H1 (cell line): ENCODE data around the gene FMNL2. TPM values are rescaled to one million over a fixed set of nuclear protein-coding genes. Genes with fewer than 3 reads are reported as not detected.

ENCODE experiments used
- CTCF ChIA-PET: fragments of 300-600 bp; sonication (Branson Sonifier 250); formaldehyde crosslinking; loops from one replicate; lab custom pipeline; 2021; ENCODE audit not compliant: partially characterized antibody; lab: Charles Lee
- POLR2A ChIA-PET: fragments of 300-600 bp; sonication (Branson Sonifier 250); formaldehyde crosslinking; loops from one replicate; lab custom pipeline; 2021; ENCODE audit warnings: inconsistent platforms; ENCODE audit not compliant: partially characterized antibody; lab: Charles Lee
- DNase-seq, 2 experiments: peaks; one replicate each; pipeline versions ENCODE4 v3.0.0 to v3.0.0-alpha.2; 2010 to 2022; ENCODE audit warnings: low spot score in 2 of 2, low read depth in 1 of 2, mixed read lengths in 1 of 2
- FAIRE-seq: peaks from 2 replicates; lab custom pipeline; 2011; peaks lifted over from hg19 to GRCh38; lab: Jason Lieb, UNC
- H2AFZ ChIP-seq: 2 replicates; pipeline ENCODE4 v1.8.1; 2012; ENCODE audit warnings: low read length, inconsistent platforms
- H2AK5ac ChIP-seq: 2 replicates; pipeline ENCODE4 v1.6.1; 2013; ENCODE audit warnings: low read depth, low read length
- H2BK120ac ChIP-seq: replicated peaks from 2 replicates; pipeline ENCODE3; 2013; ENCODE audit warnings: low read depth, low read length, inconsistent platforms
- H2BK12ac ChIP-seq: 2 replicates; pipeline ENCODE4 v1.6.1; 2013; ENCODE audit warnings: low read depth, low read length
- H2BK15ac ChIP-seq: 2 replicates; pipeline ENCODE4 v1.6.1; 2013; ENCODE audit warnings: low read length
- H2BK20ac ChIP-seq: 2 replicates; pipeline ENCODE4 v1.6.1; 2013; ENCODE audit warnings: low read length
- H2BK5ac ChIP-seq: 2 replicates; pipeline ENCODE4 v1.6.1; 2013; ENCODE audit warnings: low read depth, low read length
- H3K14ac ChIP-seq: 2 replicates; pipeline ENCODE4 v1.6.1; 2013; ENCODE audit warnings: inconsistent platforms; ENCODE audit not compliant: insufficient read length
- H3K18ac ChIP-seq: 2 replicates; pipeline ENCODE4 v1.6.1; 2013; ENCODE audit warnings: low read length; ENCODE audit errors: extremely low read depth
- H3K23ac ChIP-seq: 2 replicates; pipeline ENCODE4 v1.6.1; 2013; ENCODE audit warnings: inconsistent platforms; ENCODE audit not compliant: insufficient read length
- H3K23me2 ChIP-seq: 2 replicates; pipeline ENCODE4 v1.6.1; 2013; ENCODE audit warnings: low read depth, low read length
- H3K27ac ChIP-seq: 2 replicates; pipeline ENCODE4 v1.6.1; 2011; ENCODE audit warnings: low read depth, low read length, inconsistent platforms
- H3K27me3 ChIP-seq, 4 experiments: replicated peaks in 1 of 4; 1 replicate in 1 of 4; 2 replicates in 3 of 4; pipeline versions ENCODE4 v1.6.1 to v1.8.1; 2011 to 2013; ENCODE audit warnings: low read length in 3 of 4, mild to moderate bottlenecking in 3 of 4, inconsistent platforms in 2 of 4, mixed read lengths in 2 of 4, moderate library complexity in 1 of 4; ENCODE audit not compliant: control insufficient read depth in 3 of 4, insufficient read depth in 3 of 4; ENCODE audit errors: extremely low read depth in 1 of 4
- H3K36me3 ChIP-seq, 4 experiments: 2 replicates each; pipeline versions ENCODE4 v1.6.1 to v1.8.1; 2011 to 2013; ENCODE audit warnings: mild to moderate bottlenecking in 4 of 4, low read length in 3 of 4, moderate library complexity in 2 of 4, control low read depth in 1 of 4, inconsistent platforms in 1 of 4; ENCODE audit not compliant: insufficient read depth in 4 of 4, control insufficient read depth in 2 of 4
- H3K4ac ChIP-seq: replicated peaks from 2 replicates; pipeline ENCODE3; 2013; ENCODE audit warnings: low read length, low read depth, mixed read lengths, inconsistent platforms; ENCODE audit not compliant: insufficient read length
- H3K4me1 ChIP-seq, 4 experiments: replicated peaks in 1 of 4; 1 replicate in 1 of 4; 2 replicates in 3 of 4; pipeline versions ENCODE4 v1.6.1 to v1.8.1; 2011 to 2013; ENCODE audit warnings: low read length in 3 of 4, inconsistent platforms in 2 of 4, mixed read lengths in 1 of 4; ENCODE audit not compliant: insufficient read depth in 4 of 4, control insufficient read depth in 3 of 4
- H3K4me2 ChIP-seq, 2 experiments: 2 replicates each; pipeline versions ENCODE4 v1.6.1 to v1.8.1; 2011 to 2013; ENCODE audit warnings: low read depth in 2 of 2, low read length in 2 of 2, control low read depth in 1 of 2, inconsistent platforms in 1 of 2, mild to moderate bottlenecking in 1 of 2; ENCODE audit not compliant: insufficient read depth in 1 of 2
- H3K4me3 ChIP-seq, 4 experiments: fragments of 200-600, 300-600 bp in 1 of 4; sonication (generic), shearing (Covaris generic), sonication (Bioruptor Twin) in 1 of 4; 2 replicates each; pipeline versions ENCODE4 v1.5.1 to v1.8.1; 2011 to 2016; ENCODE audit warnings: low read length in 4 of 4, low read depth in 3 of 4, control low read depth in 2 of 4, inconsistent platforms in 2 of 4, mild to moderate bottlenecking in 2 of 4, mixed read lengths in 1 of 4, moderate library complexity in 1 of 4; ENCODE audit not compliant: insufficient read depth in 2 of 4; ENCODE audit errors: extremely low read depth in 1 of 4
- H3K56ac ChIP-seq: replicated peaks from 2 replicates; pipeline ENCODE3; 2013; ENCODE audit warnings: low read depth, mild to moderate bottlenecking, mixed read lengths, low read length, inconsistent platforms; ENCODE audit not compliant: insufficient read length
- H3K79me1 ChIP-seq: 2 replicates; pipeline ENCODE4 v1.6.1; 2013; ENCODE audit warnings: low read depth, low read length, control low read depth
- H3K79me2 ChIP-seq, 2 experiments: 2 replicates each; pipeline versions ENCODE4 v1.6.1 to v1.8.1; 2012 to 2013; ENCODE audit warnings: low read length in 2 of 2, mild to moderate bottlenecking in 2 of 2, inconsistent platforms in 1 of 2; ENCODE audit not compliant: insufficient read depth in 2 of 2, control insufficient read depth in 1 of 2
- H3K9ac ChIP-seq, 4 experiments: replicated peaks in 1 of 4; 1 replicate in 1 of 4; 2 replicates in 3 of 4; pipeline versions ENCODE4 v1.6.1 to v1.8.1; 2011 to 2013; ENCODE audit warnings: low read depth in 3 of 4, low read length in 3 of 4, control low read depth in 2 of 4, mild to moderate bottlenecking in 2 of 4, moderate library complexity in 2 of 4, inconsistent platforms in 1 of 4; ENCODE audit errors: extremely low read depth in 1 of 4
- H3K9me3 ChIP-seq, 2 experiments: 2 replicates each; pipeline versions ENCODE4 v1.6.1 to v1.8.1; 2012 to 2013; ENCODE audit warnings: mild to moderate bottlenecking in 2 of 2, moderate library complexity in 2 of 2, control low read depth in 1 of 2, inconsistent platforms in 1 of 2, low read depth in 1 of 2, low read length in 1 of 2, mixed read lengths in 1 of 2; ENCODE audit not compliant: insufficient read depth in 2 of 2
- H4K20me1 ChIP-seq, 2 experiments: replicated peaks in 1 of 2; 2 replicates each; pipeline versions ENCODE3 to v1.8.1; 2011 to 2013; ENCODE audit warnings: inconsistent platforms in 2 of 2, low read length in 2 of 2, mild to moderate bottlenecking in 1 of 2; ENCODE audit not compliant: insufficient read depth in 2 of 2, control insufficient read depth in 1 of 2
- H4K5ac ChIP-seq: 2 replicates; pipeline ENCODE4 v1.6.1; 2013; ENCODE audit warnings: low read length, low read depth, mixed read lengths, inconsistent platforms; ENCODE audit not compliant: insufficient read length
- H4K8ac ChIP-seq: 2 replicates; pipeline ENCODE4 v1.8.0; 2013; ENCODE audit warnings: mild to moderate bottlenecking, moderate library complexity, low read length, inconsistent platforms; ENCODE audit not compliant: insufficient read depth; ENCODE audit errors: extremely low read depth
- H4K91ac ChIP-seq: replicated peaks from 2 replicates; pipeline ENCODE3; 2013; ENCODE audit warnings: low read length, mixed read lengths, inconsistent platforms; ENCODE audit not compliant: insufficient read length
- CREB1 ChIP-seq: IDR thresholded peaks from 2 replicates; pipeline ENCODE4 v1.6.1; 2012; ENCODE audit warnings: inconsistent platforms
- CTBP2 ChIP-seq: IDR thresholded peaks from 2 replicates; pipeline ENCODE4 v1.7.0; 2011; ENCODE audit warnings: borderline replicate concordance, mild to moderate bottlenecking, moderate library complexity, mixed read lengths, low read length; ENCODE audit not compliant: insufficient read depth, insufficient read length
- EZH2 ChIP-seq: fragments of 200-600 bp; sonication (generic); IDR thresholded peaks from 2 replicates; pipeline ENCODE4 v1.7.1; 2012; ENCODE audit warnings: low read depth, mild to moderate bottlenecking, moderate library complexity, low read length, inconsistent platforms; ENCODE audit not compliant: severe bottlenecking
- FOSL1 ChIP-seq: IDR thresholded peaks from 2 replicates; pipeline ENCODE4 v1.6.1; 2011; ENCODE audit warnings: mild to moderate bottlenecking, low read depth, low read length, moderate library complexity; ENCODE audit not compliant: insufficient read depth
- GABPA ChIP-seq: IDR thresholded peaks from 2 replicates; pipeline ENCODE4 v1.6.1; 2011; ENCODE audit warnings: mild to moderate bottlenecking, low read length, moderate library complexity, borderline replicate concordance; ENCODE audit not compliant: insufficient read depth
- HDAC2 ChIP-seq, 2 experiments: fragments of 300-600 bp in 1 of 2; sonication (generic) in 1 of 2; IDR thresholded peaks; 2 replicates each; pipeline ENCODE4 v1.6.1; 2011 to 2012; ENCODE audit warnings: low read depth in 2 of 2, low read length in 2 of 2, mild to moderate bottlenecking in 2 of 2, moderate library complexity in 2 of 2, borderline replicate concordance in 1 of 2, inconsistent platforms in 1 of 2
- KDM5A ChIP-seq: fragments of 200-600 bp; IDR thresholded peaks from 2 replicates; pipeline ENCODE4 v1.7.1; 2012; ENCODE audit warnings: mild to moderate bottlenecking, low read length, inconsistent platforms, mixed read lengths
- NANOG ChIP-seq: IDR thresholded peaks from 2 replicates; pipeline ENCODE4 v1.6.1; 2011; ENCODE audit warnings: low read length, low read depth, mild to moderate bottlenecking, inconsistent platforms; ENCODE audit not compliant: insufficient read depth, poor library complexity, severe bottlenecking
- SP1 ChIP-seq: IDR thresholded peaks from 2 replicates; pipeline ENCODE4 v1.6.1; 2011; ENCODE audit warnings: low read depth, low read length
- SUZ12 ChIP-seq: fragments of 200-600 bp; sonication (generic); IDR thresholded peaks from 2 replicates; pipeline ENCODE4 v1.6.1; 2012; ENCODE audit warnings: mild to moderate bottlenecking, inconsistent platforms, low read length, moderate library complexity, mixed read lengths
- TAF7 ChIP-seq: optimal IDR thresholded peaks from 2 replicates; pipeline ENCODE3; 2011; ENCODE audit warnings: low read depth, mild to moderate bottlenecking, inconsistent platforms, low read length, moderate library complexity, borderline replicate concordance
- ZNF274 ChIP-seq: IDR thresholded peaks from 2 replicates; pipeline ENCODE4 v1.7.0; 2012; ENCODE audit warnings: low read length, borderline replicate concordance; ENCODE audit errors: extremely low read depth
- WGBS, 2 experiments: shearing (Covaris generic) in 1 of 2; methylation state at CpG; one replicate each; pipeline versions ENCODE4 v1.1.6 to v1.1.7; 2013 to 2015; ENCODE audit warnings: low lambda C conversion rate in 2 of 2, mixed read lengths in 2 of 2, inconsistent platforms in 1 of 2, low coverage in 1 of 2, missing lambda C conversion rate in 1 of 2; ENCODE audit not compliant: insufficient replicate concordance in 2 of 2, insufficient coverage in 1 of 2, insufficient read length in 1 of 2; ENCODE audit errors: extremely low coverage in 1 of 2, missing lambda C conversion rate in 1 of 2; 5-methylcytosine and 5-hydroxymethylcytosine counted together
- polyA plus RNA-seq, 7 experiments: library from polyadenylated mRNA; depleted of rRNA in 3 of 7; stranded (reverse) in 5 of 7; unstranded in 2 of 7; fragments of >200 nt in 5 of 7; fragments of 200-250 nt in 2 of 7; gene quantifications; 1 replicate in 5 of 7; 2 replicates in 1 of 7; 4 replicates in 1 of 7; pipeline versions ENCODE4 v1.2.1 to v1.2.3, GENCODE V29; 2011 to 2013; ENCODE audit warnings: missing spikeins in 2 of 7, mixed read lengths in 2 of 7
- total RNA-seq: library from RNA; stranded (reverse); fragmentation: NEBNext Ultra II Directional; extraction: Animal tissue kit (Norgen Biotek cat#: 25700); gene quantifications from 2 replicates; pipeline ENCODE4 v1.2.1, GENCODE V29; 2021

FMNL2 gene
- total and polyA plus RNA-seq, 2 of the 8 experiments (the other 6 are each of a cell fraction or from before 2014, with no cell fraction given), result 15.5 to 45.1 TPM

- Histone ChIP-seq H3K23ac (no peak overlapping the region), H3K9ac (no peak overlapping the region), H3K27me3 (no peaks in the 10 kb centered on the region), H2BK5ac (no peak overlapping the region), H4K5ac (no peak overlapping the region), H3K23me2 (peaks cover 10% of the 10 kb centered on the region), H3K18ac (no peak overlapping the region), H3K4me2 (peak overlapping the region; percentile 96 to 98; a peak in 3 of 4 replicates), H3K79me1 (peaks cover 7% of the 10 kb centered on the region; the same call in 1 of the 2 replicates), H3K4me3 (peak overlapping the region in 2 of 4 experiments; percentile 62 to 99; a peak in 4 of 8 replicates), H4K91ac (no peak overlapping the region), H3K4me1 (peaks cover 0 to 9% (median 1%) of the 10 kb centered on the region in 4 experiments; a peak in 3 of 7 replicates), H2AFZ (no peak overlapping the region), H2AK5ac (no peak overlapping the region), H2BK20ac (no peak overlapping the region), H3K56ac (no peak overlapping the region), H4K20me1 (peaks cover 17 to 25% of the 10 kb centered on the region in 2 experiments), H3K27ac (no peak overlapping the region), H3K14ac (no peak overlapping the region), H2BK15ac (no peak overlapping the region), H3K79me2 (peaks cover 4 to 63% of the 10 kb centered on the region in 2 experiments; a peak in 3 of 4 replicates), H2BK12ac (no peak overlapping the region), H3K4ac (no peak overlapping the region), H4K8ac (no peak overlapping the region), H3K9me3 (no peaks in the 10 kb centered on the region), H3K36me3 (no peaks in the 10 kb centered on the region)
- DNase-seq, result no peak
- POLR2A ChIA-PET, result interaction anchor here (1.4 kb wide), 1 partner anchor 41 kb away, joined by 3 read pairs; no protein-coding TSS in a partner anchor
- no peak for FAIRE-seq
- 76% methylated on average over 2 of the region's 2 CpGs; no CpG with 5 or more reads in 1 of the 2 experiments for WGBS, 2 experiments
- CTCF ChIA-PET, result interaction anchor here (0.8 to 2.0 kb wide), 10 partner anchors 11 to 312 kb away, joined by 3 to 6 read pairs (median 4); partner anchors contain the start of gene STAM2
- no peak for TF ChIP-seq KDM5A
- no peak for TF ChIP-seq SUZ12
- no peak for TF ChIP-seq ZNF274
- no peak for TF ChIP-seq EZH2
- TF ChIP-seq FOSL1, result no peak
- TF ChIP-seq CREB1, result no peak
- TF ChIP-seq CTBP2, result no peak
- TF ChIP-seq GABPA, result no peak
- no peak for TF ChIP-seq SP1
- TF ChIP-seq TAF7, result no peak
- TF ChIP-seq NANOG, result no peak
- no peak for TF ChIP-seq HDAC2 (IDR thresholded peaks at IDR 0.05; ENCODE audit: borderline replicate concordance in 1 of 2, low read depth in 2 of 2, low read length in 2 of 2)
- TF ChIP-seq, all 59 proteins: peak for 0
- no peak overlapping the region for H2BK120ac ChIP-seq
These were observed 2.5 kb downstream of the FMNL2 start for GRCh38 chr2:152337511-152337903.
